ENCODE measurements around the gene TCF20.

TCF20 gene

GRCh38 chr22:42271906-42272305 is 1.5 kb upstream of the TCF20 start:
- DNase-seq (ENCODE audit: insufficient read length, low spot score) = no peak
- no peak for TF ChIP-seq CTCF (IDR thresholded peaks at IDR 0.05; ENCODE audit: insufficient read depth, missing control alignments)
- FAIRE-seq = no peak

- DNase-seq (ENCODE audit: insufficient read length, low spot score) (no peak), FAIRE-seq (no peak)
- TF ChIP-seq CTCF (IDR thresholded peaks at IDR 0.05; ENCODE audit: insufficient read depth, missing control alignments) = no peak
These were observed 849 bp upstream of the TCF20 start for GRCh38 chr22:42271191-42271813.

- no peak for TF ChIP-seq CTCF (IDR thresholded peaks at IDR 0.05; ENCODE audit: insufficient read depth, missing control alignments)
- FAIRE-seq = no peak
- no peak for DNase-seq (ENCODE audit: insufficient read length, low spot score)
These were observed 310 bp downstream of the TCF20 start for GRCh38 chr22:42270176-42270509.

- FAIRE-seq (no peak), DNase-seq (ENCODE audit: insufficient read length, low spot score) (no peak)
- no peak for TF ChIP-seq CTCF (IDR thresholded peaks at IDR 0.05; ENCODE audit: insufficient read depth, missing control alignments)
These were observed 849 bp downstream of the TCF20 start for GRCh38 chr22:42269432-42270175.

GRCh38 chr22:42268852-42269410 is 1.5 kb downstream of the TCF20 start:
- no peak for TF ChIP-seq CTCF (IDR thresholded peaks at IDR 0.05; ENCODE audit: insufficient read depth, missing control alignments)
- FAIRE-seq = no peak

GRCh38 chr22:42265321-42265720 is 5.1 kb downstream of the TCF20 start:
- DNase-seq (ENCODE audit: insufficient read length, low spot score) = no peak
- FAIRE-seq = no peak
- no peak for TF ChIP-seq CTCF (IDR thresholded peaks at IDR 0.05; ENCODE audit: insufficient read depth, missing control alignments)

More at GRCh38 chr22:42268852-42269410, 1.5 kb downstream of the TCF20 start:
- DNase-seq (ENCODE audit: insufficient read length, low spot score) = no peak

GRCh38 chr22:42263944-42264343 is 6.5 kb downstream of the TCF20 start:
- FAIRE-seq (no peak), DNase-seq (ENCODE audit: insufficient read length, low spot score) (no peak)
- no peak for TF ChIP-seq CTCF (IDR thresholded peaks at IDR 0.05; ENCODE audit: insufficient read depth, missing control alignments)
